ENCODE results near the gene TMEM52. TPM values are rescaled to one million over a fixed set of nuclear protein-coding genes. Genes with fewer than 3 reads are reported as not detected.

TMEM52 gene
- polyA plus RNA-seq, 2 of the 4 experiments (the other 2 are of a cell fraction), result 0.36 to 0.41 TPM

GRCh38 chr1:1876335-1876930, 42.6 kb downstream of the TMEM52 start (continued):
- TF ChIP-seq REST (IDR thresholded peaks at IDR 0.05), result no peak
- no peak for TF ChIP-seq TP53 (CRISPR knock-in tag; IDR thresholded peaks at IDR 0.05)
- no peak for TF ChIP-seq GATA3 (IDR thresholded peaks at IDR 0.05; ENCODE audit: borderline replicate concordance)
- TF ChIP-seq RNF2 (IDR thresholded peaks at IDR 0.05; ENCODE audit: borderline replicate concordance, low read depth), result no peak
- no peak for TF ChIP-seq KDM1A (IDR thresholded peaks at IDR 0.05; ENCODE audit: low read depth)

- 100% methylated on average over 1 of the region's 1 CpG for WGBS (ENCODE audit: missing lambda C conversion rate)
- no peak overlapping the region for H3K27ac ChIP-seq
- no peak for ATAC-seq
- H3K9me3 ChIP-seq, result no peaks in the 10 kb centered on the region
- H3K4me2 ChIP-seq, result no peak overlapping the region
- no peak for FAIRE-seq
- TF ChIP-seq FOXS1 (CRISPR knock-in tag; IDR thresholded peaks at IDR 0.05), result no peak
- TF ChIP-seq USF2 (IDR thresholded peaks at IDR 0.05), result no peak
- TF ChIP-seq TFCP2L1 (CRISPR knock-in tag; IDR thresholded peaks at IDR 0.05), result no peak
- no peak for TF ChIP-seq SMC3 (IDR thresholded peaks at IDR 0.05)
- TF ChIP-seq HMGXB4 (CRISPR knock-in tag; IDR thresholded peaks at IDR 0.05; ENCODE audit: borderline replicate concordance), result no peak
- no peak for TF ChIP-seq NPAS2 (CRISPR knock-in tag; IDR thresholded peaks at IDR 0.05; ENCODE audit: borderline replicate concordance)
- TF ChIP-seq RAD21 (conservative IDR thresholded peaks at IDR 0.05 in 1 of 2, IDR thresholded peaks at IDR 0.05 in 1 of 2), result no peak
- no peak for TF ChIP-seq ATOH8 (CRISPR knock-in tag; IDR thresholded peaks at IDR 0.05; ENCODE audit: low read depth)
- TF ChIP-seq CBX2 (IDR thresholded peaks at IDR 0.05; ENCODE audit: borderline replicate concordance, low read depth), result no peak
- TF ChIP-seq E2F6 (IDR thresholded peaks at IDR 0.05; ENCODE audit: borderline replicate concordance, low read depth), result no peak
- TF ChIP-seq ZNF302 (CRISPR knock-in tag; IDR thresholded peaks at IDR 0.05), result no peak
- no peak for TF ChIP-seq EHF (CRISPR knock-in tag; IDR thresholded peaks at IDR 0.05)
- TF ChIP-seq NFE2L2 (conservative IDR thresholded peaks at IDR 0.05; ENCODE audit: low read length), result no peak
- TF ChIP-seq HES2 (IDR thresholded peaks at IDR 0.05), result no peak
- no peak for TF ChIP-seq CTCF (IDR thresholded peaks at IDR 0.05)
- no peak for TF ChIP-seq EHMT2 (IDR thresholded peaks at IDR 0.05; ENCODE audit: low read depth)
- CTCF ChIA-PET, result interaction anchor here (0.8 to 2.1 kb wide), 4 partner anchors 11 to 31 kb away, joined by 3 to 5 read pairs (median 4); no protein-coding TSS in a partner anchor
- DNase-seq (ENCODE audit: low read depth in 1 of 2, low spot score in 1 of 2), result no peak
- POLR2A ChIA-PET, result no interaction called here
- H3K4me3 ChIP-seq, result no peak overlapping the region
- H3K4me1 ChIP-seq, result no peaks in the 10 kb centered on the region
These were observed 43.1 kb downstream of the TMEM52 start for GRCh38 chr1:1875932-1876331.
